SK-N-SH (cell line): ENCODE measurements around the gene ROMO1.
"Not testable (repeated sequence)": the region's sequence is repeated elsewhere in the genome, so short reads cannot be mapped to it uniquely, and the experiment has no call there.

ENCODE experiments used
- CTCF ChIP-seq: fragments of 200-600 bp; sonication (generic); IDR thresholded peaks from 2 replicates; pipeline ENCODE4 v1.6.1; 2017; ENCODE audit warnings: antibody characterized with exemption, mild to moderate bottlenecking, moderate library complexity
- FOXJ3 ChIP-seq: sonication (generic); formaldehyde crosslinking; IDR thresholded peaks from 2 replicates; pipeline ENCODE4 v1.5.1; 2020; ENCODE audit warnings: mild to moderate bottlenecking, missing genetic modification reagents
- NRF1 ChIP-seq: IDR thresholded peaks from 2 replicates; pipeline ENCODE4 v1.6.1; 2012; ENCODE audit warnings: low read depth, mild to moderate bottlenecking, low read length
- PBX3 ChIP-seq: IDR thresholded peaks from 2 replicates; pipeline ENCODE4; 2012
- RXRA ChIP-seq: IDR thresholded peaks from 2 replicates; pipeline ENCODE4 v1.4.0; 2012; ENCODE audit warnings: low read depth, mild to moderate bottlenecking, borderline replicate concordance
- TAF1 ChIP-seq: IDR thresholded peaks from 2 replicates; pipeline ENCODE4 v1.6.1; 2012; ENCODE audit warnings: low read depth, mild to moderate bottlenecking, low read length, moderate library complexity, borderline replicate concordance

DNA sequence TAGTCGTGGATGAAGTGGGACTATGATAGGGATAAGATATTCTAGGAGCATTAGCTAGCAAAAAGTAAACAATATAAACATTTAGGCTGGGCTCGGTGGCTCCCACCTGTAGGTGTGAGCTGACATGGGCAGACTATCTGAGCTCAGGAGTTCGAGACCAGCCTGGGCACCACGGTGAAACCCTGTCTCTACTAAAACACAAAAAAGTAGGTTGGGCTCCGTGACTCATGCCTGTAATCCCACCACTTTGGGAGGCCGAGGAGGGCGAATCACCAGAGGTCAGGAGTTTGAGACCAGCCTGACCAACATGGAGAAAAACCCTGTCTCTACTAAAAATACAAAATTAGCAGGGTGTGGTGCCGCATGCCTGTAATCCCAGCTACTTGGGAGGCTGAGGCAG, 19.1 kb downstream of the ROMO1 start:
- TF ChIP-seq CTCF, FOXJ3, TAF1, RXRA, PBX3, NRF1: not testable (repeated sequence)
